ENCODE data around the gene TTLL6.

DNA sequence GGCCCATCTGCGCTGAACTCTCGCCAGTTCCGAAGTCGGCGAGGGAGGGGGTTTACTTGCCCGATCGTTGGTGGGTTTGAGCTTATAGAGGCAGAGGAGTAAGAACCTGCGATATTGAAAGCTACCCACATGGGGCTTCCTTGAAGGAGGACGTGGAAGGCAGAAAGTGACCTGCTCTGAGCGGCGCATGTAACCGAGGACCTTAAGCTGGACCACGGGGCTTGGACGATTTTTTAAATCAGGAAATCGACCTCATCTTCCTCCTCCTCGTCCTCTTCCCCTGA lies 92.1 kb downstream of the TTLL6 start:
- TF ChIP-seq, protein P1, sequence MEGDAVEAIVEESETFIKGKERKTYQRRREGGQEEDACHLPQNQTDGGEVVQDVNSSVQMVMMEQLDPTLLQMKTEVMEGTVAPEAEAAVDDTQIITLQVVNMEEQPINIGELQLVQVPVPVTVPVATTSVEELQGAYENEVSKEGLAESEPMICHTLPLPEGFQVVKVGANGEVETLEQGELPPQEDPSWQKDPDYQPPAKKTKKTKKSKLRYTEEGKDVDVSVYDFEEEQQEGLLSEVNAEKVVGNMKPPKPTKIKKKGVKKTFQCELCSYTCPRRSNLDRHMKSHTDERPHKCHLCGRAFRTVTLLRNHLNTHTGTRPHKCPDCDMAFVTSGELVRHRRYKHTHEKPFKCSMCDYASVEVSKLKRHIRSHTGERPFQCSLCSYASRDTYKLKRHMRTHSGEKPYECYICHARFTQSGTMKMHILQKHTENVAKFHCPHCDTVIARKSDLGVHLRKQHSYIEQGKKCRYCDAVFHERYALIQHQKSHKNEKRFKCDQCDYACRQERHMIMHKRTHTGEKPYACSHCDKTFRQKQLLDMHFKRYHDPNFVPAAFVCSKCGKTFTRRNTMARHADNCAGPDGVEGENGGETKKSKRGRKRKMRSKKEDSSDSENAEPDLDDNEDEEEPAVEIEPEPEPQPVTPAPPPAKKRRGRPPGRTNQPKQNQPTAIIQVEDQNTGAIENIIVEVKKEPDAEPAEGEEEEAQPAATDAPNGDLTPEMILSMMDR (IDR thresholded peaks at IDR 0.05): no peak
- no peak for TF ChIP-seq POLR2A (IDR thresholded peaks at IDR 0.05)

Data from testis (tissue), 2 donors.